ENCODE measurements around the gene DCD. TPM values are rescaled to one million over a fixed set of nuclear protein-coding genes. Genes with fewer than 3 reads are reported as not detected.
A peak's percentile ranks its signal among the peaks of the same experiment; 100 is the strongest.

Gene DCD
- total RNA-seq, 1 donor = not detected

GRCh38 chr12:54684636-54685630, 36.8 kb upstream of the DCD start:
- no peak overlapping the region for H3K4me3 ChIP-seq (ENCODE audit: low read depth, low read length)
- TF ChIP-seq CTCF (IDR thresholded peaks at IDR 0.05; ENCODE audit: insufficient read depth, low read depth, low read length) = no peak
- DNase-seq (ENCODE audit: low read depth) = no peak

GRCh38 chr12:54683398-54683797, 35.2 kb upstream of the DCD start:
- DNase-seq (ENCODE audit: low read depth) = no peak
- H3K4me3 ChIP-seq (ENCODE audit: low read depth, low read length) = no peak overlapping the region
- no peak for TF ChIP-seq CTCF (IDR thresholded peaks at IDR 0.05; ENCODE audit: insufficient read depth, low read depth, low read length)

- no peak for TF ChIP-seq CTCF (IDR thresholded peaks at IDR 0.05; ENCODE audit: insufficient read depth, low read depth, low read length)
- no peak overlapping the region for H3K4me3 ChIP-seq (ENCODE audit: low read depth, low read length)
- DNase-seq (ENCODE audit: low read depth) = no peak
These were observed 34.5 kb upstream of the DCD start for GRCh38 chr12:54682674-54683073.

- H3K4me3 ChIP-seq (ENCODE audit: low read depth, low read length) = no peak overlapping the region
- no peak for DNase-seq (ENCODE audit: low read depth)
- peak; percentile 51 for TF ChIP-seq CTCF (IDR thresholded peaks at IDR 0.05; ENCODE audit: insufficient read depth, low read depth, low read length)
These were observed 32.2 kb upstream of the DCD start for GRCh38 chr12:54680374-54680773.

GRCh38 chr12:54678131-54678530, 30.0 kb upstream of the DCD start:
- H3K4me3 ChIP-seq (ENCODE audit: low read depth, low read length) = no peak overlapping the region
- no peak for DNase-seq (ENCODE audit: low read depth)
- TF ChIP-seq CTCF (IDR thresholded peaks at IDR 0.05; ENCODE audit: insufficient read depth, low read depth, low read length) = no peak

GRCh38 chr12:54667945-54668344, 19.8 kb upstream of the DCD start:
- no peak for DNase-seq (ENCODE audit: low read depth)
- TF ChIP-seq CTCF (IDR thresholded peaks at IDR 0.05; ENCODE audit: insufficient read depth, low read depth, low read length) = no peak
- H3K4me3 ChIP-seq (ENCODE audit: low read depth, low read length) = no peak overlapping the region
